HEK293T (cell line): ENCODE data around the gene DCANP1.

Source experiments
- CTCF ChIA-PET: fragments of 350-600 bp; formaldehyde crosslinking; extraction: SDS; loops from one replicate; lab custom pipeline; 2021; ENCODE audit warnings: antibody characterized with exemption, inconsistent platforms; lab: Yijun Ruan, JAX
- POLR2A ChIA-PET: fragments of 350-600 bp; formaldehyde crosslinking; extraction: SDS; loops from one replicate; lab custom pipeline; 2020; ENCODE audit warnings: antibody characterized with exemption, inconsistent platforms; lab: Yijun Ruan, JAX
- DNase-seq: peaks from one replicate; pipeline ENCODE4 v3.0.0; 2012; ENCODE audit warnings: mixed read lengths; ENCODE audit errors: extremely low spot score
- ARNT ChIP-seq: fragments of 450-650 bp; IDR thresholded peaks from 2 replicates; pipeline ENCODE4 v1.6.1; 2017; ENCODE audit warnings: mild to moderate bottlenecking
- BHLHE40 ChIP-seq: fragments of 450-650 bp; IDR thresholded peaks from 2 replicates; pipeline ENCODE4 v1.6.1; 2016; ENCODE audit warnings: mild to moderate bottlenecking, moderate library complexity, borderline replicate concordance
- CTBP1 ChIP-seq: fragments of 450-650 bp; IDR thresholded peaks from 2 replicates; pipeline ENCODE4 v1.6.1; 2016; ENCODE audit warnings: borderline replicate concordance
- ELF4 ChIP-seq: fragments of 450-650 bp; IDR thresholded peaks from 2 replicates; pipeline ENCODE4 v1.6.1; 2017; ENCODE audit warnings: antibody characterized with exemption
- FOXA1 ChIP-seq: fragments of 450-650 bp; IDR thresholded peaks from 2 replicates; pipeline ENCODE4 v1.6.1; 2016; ENCODE audit warnings: mild to moderate bottlenecking
- FOXK2 ChIP-seq: fragments of 450-650 bp; IDR thresholded peaks from 2 replicates; pipeline ENCODE4 v1.6.1; 2016; ENCODE audit warnings: mild to moderate bottlenecking
- FOXM1 ChIP-seq: fragments of 450-650 bp; IDR thresholded peaks from 2 replicates; pipeline ENCODE4 v1.6.1; 2017; ENCODE audit warnings: mild to moderate bottlenecking, borderline replicate concordance
- HDGF ChIP-seq: fragments of 450-650 bp; IDR thresholded peaks from 2 replicates; pipeline ENCODE4 v1.6.1; 2017; ENCODE audit warnings: antibody characterized with exemption, borderline replicate concordance
- L3MBTL2 ChIP-seq: fragments of 450-650 bp; conservative IDR thresholded peaks from 2 replicates; pipeline ENCODE4 v1.6.1; 2016; ENCODE audit warnings: mild to moderate bottlenecking
- LEF1 ChIP-seq: fragments of 450-650 bp; IDR thresholded peaks from 2 replicates; pipeline ENCODE4 v1.6.1; 2017; ENCODE audit warnings: mild to moderate bottlenecking, borderline replicate concordance
- NFRKB ChIP-seq: fragments of 450-650 bp; IDR thresholded peaks from 2 replicates; pipeline ENCODE4 v1.6.1; 2016; ENCODE audit warnings: mild to moderate bottlenecking, moderate library complexity
- SP1 ChIP-seq: fragments of 450-650 bp; IDR thresholded peaks from 2 replicates; pipeline ENCODE4 v1.6.1; 2017
- SUZ12 ChIP-seq: fragments of 450-650 bp; IDR thresholded peaks from 2 replicates; pipeline ENCODE4 v1.6.1; 2016; ENCODE audit warnings: mild to moderate bottlenecking
- TARDBP ChIP-seq: fragments of 450-650 bp; IDR thresholded peaks from 2 replicates; pipeline ENCODE4 v1.6.1; 2016
- ZNF384 ChIP-seq: fragments of 450-650 bp; IDR thresholded peaks from 2 replicates; pipeline ENCODE4 v1.6.1; 2016
- TF ChIP-seq, protein P1 (sequence below): fragments of 450-650 bp; IDR thresholded peaks from 2 replicates; pipeline ENCODE4 v1.6.1; 2016

Gene DCANP1

DNA sequence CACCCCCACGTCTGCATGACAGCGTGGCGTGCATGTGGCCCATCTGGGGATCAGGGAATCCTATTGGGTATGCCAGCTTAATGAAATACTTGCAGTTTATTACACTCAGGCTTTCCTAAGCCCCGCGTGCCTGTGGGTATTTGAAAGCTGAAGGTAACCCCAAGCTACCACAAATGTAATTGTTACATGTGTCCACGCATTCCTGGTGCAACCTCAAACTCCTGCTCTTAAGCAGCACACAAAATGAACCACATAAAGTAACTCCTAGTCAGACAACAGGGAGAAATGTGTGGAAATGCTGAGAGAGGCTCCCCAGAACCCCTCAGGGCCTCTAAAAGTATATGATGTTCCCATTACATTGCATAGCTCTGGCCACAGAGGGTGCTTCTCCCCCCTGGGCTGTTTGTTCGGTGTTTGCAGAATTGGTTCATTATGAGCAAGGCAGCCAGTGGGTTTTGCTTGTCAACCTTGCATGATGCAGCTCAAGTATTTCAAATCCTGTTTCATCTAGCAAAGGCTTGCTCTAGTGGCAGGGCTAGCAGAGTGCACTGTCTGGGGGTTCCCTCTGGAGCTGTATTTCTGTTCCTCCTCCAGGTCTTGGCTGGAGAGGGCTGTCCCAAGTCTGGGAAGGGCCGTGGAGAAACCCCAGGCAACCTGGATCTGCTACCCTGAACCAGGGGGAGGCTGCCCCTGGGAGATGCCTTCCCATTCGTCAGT is 1.8 kb upstream of the DCANP1 start:
- ChIA-PET POLR2A (interaction anchor here (1.0 kb wide), 1 partner anchor 9 kb away, joined by 3 read pairs; no protein-coding TSS in a partner anchor), CTCF (interaction anchor here (1.3 to 1.9 kb wide), 4 partner anchors 9 to 23 kb away, joined by 4 to 12 read pairs (median 5); no protein-coding TSS in a partner anchor)
- DNase-seq, result no peak
- no peak for TF ChIP-seq FOXM1
- TF ChIP-seq L3MBTL2, result no peak
- TF ChIP-seq CTBP1, result no peak
- TF ChIP-seq TARDBP, result no peak
- TF ChIP-seq, protein P1, sequence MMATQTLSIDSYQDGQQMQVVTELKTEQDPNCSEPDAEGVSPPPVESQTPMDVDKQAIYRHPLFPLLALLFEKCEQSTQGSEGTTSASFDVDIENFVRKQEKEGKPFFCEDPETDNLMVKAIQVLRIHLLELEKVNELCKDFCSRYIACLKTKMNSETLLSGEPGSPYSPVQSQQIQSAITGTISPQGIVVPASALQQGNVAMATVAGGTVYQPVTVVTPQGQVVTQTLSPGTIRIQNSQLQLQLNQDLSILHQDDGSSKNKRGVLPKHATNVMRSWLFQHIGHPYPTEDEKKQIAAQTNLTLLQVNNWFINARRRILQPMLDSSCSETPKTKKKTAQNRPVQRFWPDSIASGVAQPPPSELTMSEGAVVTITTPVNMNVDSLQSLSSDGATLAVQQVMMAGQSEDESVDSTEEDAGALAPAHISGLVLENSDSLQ, result no peak
- no peak for TF ChIP-seq HDGF
- TF ChIP-seq ARNT, result no peak
- TF ChIP-seq LEF1, result no peak

DNA sequence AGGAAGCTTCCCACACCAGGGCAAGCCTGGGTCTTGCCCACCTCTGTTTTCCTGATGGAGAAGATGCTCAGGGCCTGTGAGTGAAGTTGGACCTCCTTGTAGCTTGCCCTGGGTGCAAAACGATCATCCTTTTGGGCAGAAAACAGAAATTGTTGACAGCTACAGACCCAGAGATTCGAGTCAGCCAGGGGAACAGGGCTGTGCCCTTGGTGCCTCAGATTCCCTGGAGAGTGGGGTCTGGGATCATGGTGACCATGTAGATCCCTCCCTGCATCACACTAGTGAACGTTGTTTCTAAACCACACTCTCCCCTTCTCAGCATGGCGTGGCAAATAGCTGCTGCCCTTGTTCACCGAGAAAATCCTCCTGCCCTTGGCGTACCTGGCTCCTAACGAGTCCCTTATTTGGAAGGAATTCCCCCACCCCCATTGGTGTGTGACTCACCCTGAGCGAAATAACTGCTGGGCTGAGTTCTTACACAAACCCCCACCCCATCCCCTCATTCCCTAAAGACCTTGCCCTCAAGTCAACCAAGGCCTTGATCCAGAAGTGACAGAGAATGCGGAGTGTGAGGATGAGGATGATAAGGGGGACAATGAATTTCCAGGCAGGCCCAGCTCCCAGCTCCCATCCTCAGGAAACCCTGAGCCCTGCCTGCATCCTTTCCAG is 1.1 kb upstream of the DCANP1 start:
- no peak for DNase-seq
- ChIA-PET POLR2A (interaction anchor here (1.0 kb wide), 1 partner anchor 10 kb away, joined by 3 read pairs; no protein-coding TSS in a partner anchor), CTCF (interaction anchor here (1.0 to 1.9 kb wide), 5 partner anchors 9 to 22 kb away, joined by 3 to 12 read pairs (median 4); no protein-coding TSS in a partner anchor)
- TF ChIP-seq FOXA1 (no peak), ZNF384 (no peak), HDGF (no peak), LEF1 (no peak), CTBP1 (no peak), NFRKB (no peak), TARDBP (no peak), ARNT (no peak), SP1 (no peak), L3MBTL2 (no peak), ELF4 (no peak), SUZ12 (no peak), BHLHE40 (no peak), FOXM1 (no peak), FOXK2 (no peak)
- TF ChIP-seq, protein P1, result no peak

DNA sequence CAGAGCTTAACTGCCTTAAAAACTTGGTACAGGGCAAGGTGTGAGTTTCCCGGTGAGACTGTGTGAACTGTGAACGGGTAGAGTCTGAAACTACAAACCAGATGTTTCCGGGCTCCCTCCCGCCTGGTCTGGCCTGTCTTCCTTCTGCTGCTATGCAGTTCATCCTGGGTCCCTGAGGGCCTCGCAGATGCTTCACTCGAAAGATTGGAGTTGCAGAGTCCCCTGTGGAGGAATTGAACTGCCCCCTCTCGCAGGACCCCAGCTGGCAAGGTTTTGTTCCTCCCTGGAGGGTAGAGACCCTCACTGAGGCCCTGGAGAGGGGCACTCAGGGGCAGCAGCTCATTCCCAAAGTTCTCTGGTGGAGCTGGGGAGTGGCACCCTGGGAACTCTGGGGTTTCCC is 533 bp downstream of the DCANP1 start:
- CTCF ChIA-PET, result interaction anchor here (0.6 to 1.4 kb wide), 4 partner anchors 11 to 1653 kb away, joined by 3 to 7 read pairs (median 4); no protein-coding TSS in a partner anchor
- POLR2A ChIA-PET, result interaction anchor here (1.1 kb wide), 1 partner anchor 11 kb away, joined by 5 read pairs; no protein-coding TSS in a partner anchor
- no peak for TF ChIP-seq LEF1
- TF ChIP-seq, protein P1, result no peak
- no peak for TF ChIP-seq TARDBP
- TF ChIP-seq ZNF384, result no peak
- TF ChIP-seq NFRKB, result no peak
- no peak for TF ChIP-seq SUZ12
- TF ChIP-seq CTBP1, result no peak
- TF ChIP-seq ARNT, result no peak
- no peak for TF ChIP-seq FOXA1
- TF ChIP-seq HDGF, result no peak
- no peak for DNase-seq

DNA sequence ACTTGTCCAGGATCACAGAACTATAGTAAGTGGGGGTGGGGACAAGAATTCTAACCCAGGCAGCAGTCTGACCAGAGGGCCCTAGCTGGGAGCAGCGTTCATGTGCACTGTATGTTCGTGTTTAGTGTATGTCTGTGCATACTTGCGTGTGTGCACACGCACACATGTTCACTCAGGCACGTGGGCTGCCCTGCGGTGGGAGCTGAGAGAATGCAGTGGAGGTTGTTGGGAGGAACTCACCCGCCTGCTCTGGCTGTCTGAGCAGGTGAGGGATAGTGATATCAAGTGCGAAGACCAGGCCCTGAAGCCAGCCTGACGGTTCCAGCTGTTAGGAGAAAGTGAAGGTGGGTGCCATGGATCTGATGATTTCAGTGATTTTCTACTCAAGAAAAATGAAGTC is 942 bp downstream of the DCANP1 start:
- POLR2A ChIA-PET, result interaction anchor here (1.1 kb wide), 1 partner anchor 11 kb away, joined by 5 read pairs; no protein-coding TSS in a partner anchor
- CTCF ChIA-PET, result interaction anchor here (0.6 to 2.1 kb wide), 5 partner anchors 11 to 1654 kb away, joined by 3 to 7 read pairs (median 5); no protein-coding TSS in a partner anchor

More for the DNA sequence above, 942 bp downstream of the DCANP1 start:
- DNase-seq, result no peak
- TF ChIP-seq L3MBTL2 (no peak), TARDBP (no peak), SUZ12 (no peak), ZNF384 (no peak), FOXK2 (no peak), ARNT (no peak), HDGF (no peak), CTBP1 (no peak), NFRKB (no peak), FOXM1 (no peak), FOXA1 (no peak), ELF4 (no peak), BHLHE40 (no peak), SP1 (no peak), LEF1 (no peak)
- TF ChIP-seq, protein P1, result no peak
